Activated T-helper 1 cell treated with anti-CD3 and anti-CD28 coated beads, Interleukin-12 subunit alpha, Interleukin-12 subunit beta, Interleukin-2, Interleukin-4 antibody, amounts not matched to agents 30 ng/mL and 10 ng/mL and 1 ng/mL, durations not matched to agents 14 hours and 24 hours and 36 hours (primary cell): Measurements from ENCODE around the gene PCNX2. TPM values are rescaled to one million over a fixed set of nuclear protein-coding genes. Genes with fewer than 3 reads are reported as not detected.

ENCODE experiments used
- DNase-seq: peaks from one replicate; pipeline ENCODE4 v3.0.0; 2021; ENCODE audit warnings: low spot score
- H3K27ac Mint-ChIP-seq: one replicate; pipeline ENCODE4 v1.8.0; 2021; ENCODE audit warnings: mild to moderate bottlenecking, mixed read lengths
- H3K27me3 Mint-ChIP-seq: one replicate; pipeline ENCODE4 v1.8.0; 2022; ENCODE audit warnings: mild to moderate bottlenecking, moderate library complexity, mixed read lengths; ENCODE audit not compliant: insufficient read depth
- H3K36me3 Mint-ChIP-seq: one replicate; pipeline ENCODE4 v1.8.0; 2021; ENCODE audit warnings: low read depth, mixed read lengths
- H3K4me1 Mint-ChIP-seq: one replicate; pipeline ENCODE4 v1.8.0; 2021; ENCODE audit warnings: low read depth, mixed read lengths
- H3K4me3 Mint-ChIP-seq: one replicate; pipeline ENCODE4 v1.8.0; 2021; ENCODE audit warnings: mild to moderate bottlenecking, moderate library complexity, mixed read lengths
- H3K9me3 Mint-ChIP-seq: one replicate; pipeline ENCODE4 v1.8.0; 2021; ENCODE audit warnings: mixed read lengths
- intact Hi-C: fragments of 100-400 bp; cut with micrococcal nuclease; formaldehyde crosslinking; loops from one replicate; pipeline ENCODE4 v1.15.1; 2024
- total RNA-seq: library from RNA; stranded (reverse); gene quantifications from 2 replicates; pipeline ENCODE4 v1.2.3, GENCODE V29; 2022

PCNX2 gene
- total RNA-seq, 1 donor from 2014 or later: 33.7 TPM

GRCh38 chr1:233277637-233278606 is 17.6 kb downstream of the PCNX2 start:
- no peak for DNase-seq
- no peaks in the 10 kb centered on the region for H3K9me3 Mint-ChIP-seq
- peaks cover 69% of the 10 kb centered on the region for H3K4me1 Mint-ChIP-seq
- no peak overlapping the region for H3K27ac Mint-ChIP-seq
- no peak overlapping the region for H3K4me3 Mint-ChIP-seq
- H3K27me3 Mint-ChIP-seq: no peaks in the 10 kb centered on the region
- H3K36me3 Mint-ChIP-seq: peaks cover 26% of the 10 kb centered on the region
- intact Hi-C loops: no loop called here

DNA sequence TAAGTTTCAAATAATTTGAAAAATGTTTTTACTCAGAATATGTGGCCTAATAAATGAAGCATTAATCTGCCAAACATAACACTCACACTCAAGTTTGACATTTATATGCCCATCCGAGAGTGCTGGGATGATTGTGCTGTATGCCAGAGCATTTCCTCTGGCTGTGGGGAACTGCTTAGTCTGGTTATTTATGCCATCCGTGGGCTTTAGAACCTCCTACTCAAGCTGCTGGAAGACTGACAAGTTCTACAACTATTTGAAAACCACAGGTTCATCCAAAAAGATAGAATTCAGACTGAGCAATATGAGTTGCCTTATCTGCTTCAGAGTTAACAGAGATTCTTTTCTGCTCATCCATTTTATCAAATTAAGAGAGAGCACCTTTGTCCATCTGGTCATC is 25.9 kb downstream of the PCNX2 start:
- H3K4me3 Mint-ChIP-seq: no peak overlapping the region
- intact Hi-C loops: loop anchor here (1.0 to 2.0 kb wide), 2 partner anchors 13 to 25 kb away; partner anchors contain the start of gene PCNX2

DNA sequence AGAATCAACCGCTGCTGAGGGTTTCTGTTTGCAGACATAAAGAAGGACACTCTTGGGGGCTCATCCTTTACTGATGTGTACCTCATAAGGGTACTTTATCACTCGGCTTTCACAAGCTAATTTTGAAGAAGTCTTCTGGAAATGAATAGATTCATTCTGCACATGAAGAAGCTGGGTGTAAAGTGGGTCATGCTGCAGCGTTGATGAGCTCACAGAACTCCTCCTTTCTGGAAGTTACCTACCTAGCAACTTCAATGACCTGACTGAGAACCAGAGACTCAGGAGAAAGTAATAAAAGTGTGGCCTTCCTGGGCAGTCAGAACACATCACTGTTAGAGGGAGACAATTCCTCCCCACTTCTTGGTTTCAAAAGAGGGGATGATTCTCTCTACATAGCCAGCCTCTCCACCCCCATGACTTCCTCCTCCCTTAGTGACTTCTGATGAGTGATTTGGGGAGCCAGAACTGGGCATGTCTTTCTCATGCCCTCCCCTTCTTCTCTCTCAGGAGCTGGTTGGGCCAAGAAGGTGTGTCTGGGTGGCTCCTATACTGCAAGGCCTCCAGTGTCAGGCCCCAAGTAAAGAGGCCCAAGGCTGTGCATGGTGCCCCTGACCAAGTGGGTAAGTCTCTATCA is 27.0 kb downstream of the PCNX2 start:
- intact Hi-C loops: loop anchor here (1.0 to 2.0 kb wide), 2 partner anchors 14 to 26 kb away; partner anchors contain the start of gene PCNX2
- Mint-ChIP-seq H3K9me3 (no peaks in the 10 kb centered on the region), H3K4me3 (no peak overlapping the region), H3K36me3 (peaks cover 29% of the 10 kb centered on the region), H3K27ac (no peak overlapping the region), H3K27me3 (no peaks in the 10 kb centered on the region), H3K4me1 (peaks cover 25% of the 10 kb centered on the region)
- DNase-seq: no peak

More for the DNA sequence above, 25.9 kb downstream of the PCNX2 start:
- no peaks in the 10 kb centered on the region for H3K27me3 Mint-ChIP-seq
- no peaks in the 10 kb centered on the region for H3K9me3 Mint-ChIP-seq
- H3K36me3 Mint-ChIP-seq: peaks cover 30% of the 10 kb centered on the region
- no peak overlapping the region for H3K27ac Mint-ChIP-seq
- H3K4me1 Mint-ChIP-seq: peaks cover 34% of the 10 kb centered on the region
- DNase-seq: no peak

GRCh38 chr1:233261695-233262094 is 33.8 kb downstream of the PCNX2 start:
- no peak overlapping the region for H3K4me3 Mint-ChIP-seq
- H3K27ac Mint-ChIP-seq: no peak overlapping the region
- no peaks in the 10 kb centered on the region for H3K27me3 Mint-ChIP-seq
- intact Hi-C loops: loop anchor here (2.0 kb wide), 1 partner anchor 65 kb away; the partner anchor contains the start of gene MAP3K21
- no peak for DNase-seq
- H3K4me1 Mint-ChIP-seq: peaks cover 20% of the 10 kb centered on the region
- peaks cover 47% of the 10 kb centered on the region for H3K36me3 Mint-ChIP-seq
- H3K9me3 Mint-ChIP-seq: no peaks in the 10 kb centered on the region

GRCh38 chr1:233261206-233261605 is 34.3 kb downstream of the PCNX2 start:
- H3K9me3 Mint-ChIP-seq: no peaks in the 10 kb centered on the region
- H3K4me1 Mint-ChIP-seq: peaks cover 20% of the 10 kb centered on the region
- intact Hi-C loops: loop anchor here (2.0 kb wide), 1 partner anchor 66 kb away; the partner anchor contains the start of gene MAP3K21
- peak overlapping the region; percentile 2 for H3K27ac Mint-ChIP-seq
- H3K36me3 Mint-ChIP-seq: peaks cover 44% of the 10 kb centered on the region
- no peaks in the 10 kb centered on the region for H3K27me3 Mint-ChIP-seq
- H3K4me3 Mint-ChIP-seq: peak overlapping the region; percentile 3
- no peak for DNase-seq

DNA sequence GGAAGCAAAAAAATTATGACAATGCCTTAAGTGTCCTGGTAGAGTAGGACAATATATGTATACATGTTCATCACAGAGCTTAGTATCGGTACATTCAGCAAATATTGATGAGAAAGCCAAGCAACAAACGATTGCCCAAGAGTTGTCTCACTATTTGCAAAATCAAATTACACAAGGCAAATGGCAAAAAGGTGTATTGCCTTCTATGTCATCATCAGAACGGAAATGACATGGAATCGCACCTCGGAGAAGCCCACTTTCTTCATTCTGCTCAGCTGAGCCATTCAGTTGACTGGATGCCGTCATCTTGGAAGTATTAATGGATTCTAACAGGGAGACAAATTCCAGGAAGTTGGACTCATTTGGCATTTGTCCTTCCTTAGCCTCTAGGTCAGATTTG is 37.7 kb downstream of the PCNX2 start:
- peaks cover 20% of the 10 kb centered on the region for H3K4me1 Mint-ChIP-seq
- no peak overlapping the region for H3K27ac Mint-ChIP-seq
- intact Hi-C loops: no loop called here
- DNase-seq: no peak
- no peaks in the 10 kb centered on the region for H3K27me3 Mint-ChIP-seq
- no peaks in the 10 kb centered on the region for H3K9me3 Mint-ChIP-seq
- H3K36me3 Mint-ChIP-seq: peaks cover 40% of the 10 kb centered on the region
- no peak overlapping the region for H3K4me3 Mint-ChIP-seq

DNA sequence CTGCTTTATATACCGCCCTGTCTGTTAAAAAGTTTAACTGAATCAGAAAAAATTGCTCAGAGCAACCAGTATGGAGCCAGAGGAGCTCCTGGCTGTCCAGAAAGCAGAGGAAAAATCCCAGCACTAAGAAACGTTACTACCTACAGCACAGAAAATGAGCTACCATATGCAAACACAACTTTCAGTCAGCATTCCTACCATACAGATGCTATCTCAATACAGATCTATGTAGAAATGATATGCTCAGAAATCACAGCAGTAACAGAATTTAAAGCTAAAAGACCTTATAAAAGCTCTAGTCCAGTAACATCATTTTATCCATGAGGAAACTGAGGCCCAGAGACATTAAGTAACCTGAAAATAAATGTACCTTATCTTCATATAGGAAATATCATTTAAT is 38.7 kb downstream of the PCNX2 start:
- H3K27me3 Mint-ChIP-seq: no peaks in the 10 kb centered on the region
- H3K9me3 Mint-ChIP-seq: no peaks in the 10 kb centered on the region
- H3K27ac Mint-ChIP-seq: no peak overlapping the region
- intact Hi-C loops: no loop called here
- no peak overlapping the region for H3K4me3 Mint-ChIP-seq
- DNase-seq: no peak
- H3K4me1 Mint-ChIP-seq: peaks cover 15% of the 10 kb centered on the region
- H3K36me3 Mint-ChIP-seq: peaks cover 35% of the 10 kb centered on the region

- peaks cover 31% of the 10 kb centered on the region for H3K36me3 Mint-ChIP-seq
These were observed 39.3 kb downstream of the PCNX2 start for GRCh38 chr1:233256191-233256590.

GRCh38 chr1:233255145-233255544 is 40.4 kb downstream of the PCNX2 start:
- H3K27me3 Mint-ChIP-seq: no peaks in the 10 kb centered on the region
- H3K4me3 Mint-ChIP-seq: no peak overlapping the region
- intact Hi-C loops: no loop called here
- H3K9me3 Mint-ChIP-seq: no peaks in the 10 kb centered on the region
- DNase-seq: no peak
- no peak overlapping the region for H3K27ac Mint-ChIP-seq
- H3K36me3 Mint-ChIP-seq: peaks cover 33% of the 10 kb centered on the region
- H3K4me1 Mint-ChIP-seq: peaks cover 6% of the 10 kb centered on the region

More at GRCh38 chr1:233256191-233256590, 39.3 kb downstream of the PCNX2 start:
- Mint-ChIP-seq H3K27me3 (no peaks in the 10 kb centered on the region), H3K27ac (no peak overlapping the region), H3K9me3 (no peaks in the 10 kb centered on the region), H3K4me1 (peaks cover 9% of the 10 kb centered on the region), H3K4me3 (no peak overlapping the region)
- intact Hi-C loops: no loop called here
- DNase-seq: no peak

- Mint-ChIP-seq H3K27ac (no peak overlapping the region), H3K36me3 (peaks cover 36% of the 10 kb centered on the region), H3K4me1 (peaks cover 1% of the 10 kb centered on the region), H3K27me3 (no peaks in the 10 kb centered on the region), H3K9me3 (no peaks in the 10 kb centered on the region), H3K4me3 (no peak overlapping the region)
- no peak for DNase-seq
- intact Hi-C loops: no loop called here
These were observed 41.6 kb downstream of the PCNX2 start for GRCh38 chr1:233253832-233254331.

DNA sequence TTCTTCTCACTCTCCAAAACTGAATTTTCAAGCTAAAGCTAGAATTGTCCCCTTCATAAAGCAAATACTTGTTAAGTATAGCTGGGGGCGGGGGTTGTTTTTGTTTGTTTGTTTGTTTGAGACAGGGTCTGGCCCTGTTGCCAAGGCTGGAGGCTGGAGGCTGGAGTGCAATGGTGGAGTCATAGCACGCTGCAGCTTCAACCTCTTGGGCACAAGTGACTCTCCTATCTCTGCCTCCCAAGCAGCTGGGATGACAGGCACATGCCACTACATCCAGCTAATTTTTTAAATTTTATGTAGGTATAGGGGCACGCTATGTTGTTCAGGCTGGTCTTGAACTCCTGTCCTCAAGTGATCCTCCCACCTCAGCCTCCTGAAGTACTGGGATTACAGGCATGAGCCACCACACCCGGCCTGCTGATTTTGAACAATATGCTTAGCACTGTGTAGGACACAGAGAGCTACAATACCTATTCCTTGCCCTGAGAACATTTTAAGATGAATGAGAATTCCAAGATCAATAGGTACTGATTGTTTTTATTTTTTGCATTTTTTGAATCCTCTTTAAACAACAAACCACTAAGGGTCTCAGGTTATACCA is 42.2 kb downstream of the PCNX2 start:
- no peaks in the 10 kb centered on the region for H3K4me1 Mint-ChIP-seq
- no peak overlapping the region for H3K4me3 Mint-ChIP-seq
- intact Hi-C loops: no loop called here
- no peak for DNase-seq
- no peaks in the 10 kb centered on the region for H3K27me3 Mint-ChIP-seq
- no peak overlapping the region for H3K27ac Mint-ChIP-seq
- H3K9me3 Mint-ChIP-seq: no peaks in the 10 kb centered on the region
- peaks cover 34% of the 10 kb centered on the region for H3K36me3 Mint-ChIP-seq

DNA sequence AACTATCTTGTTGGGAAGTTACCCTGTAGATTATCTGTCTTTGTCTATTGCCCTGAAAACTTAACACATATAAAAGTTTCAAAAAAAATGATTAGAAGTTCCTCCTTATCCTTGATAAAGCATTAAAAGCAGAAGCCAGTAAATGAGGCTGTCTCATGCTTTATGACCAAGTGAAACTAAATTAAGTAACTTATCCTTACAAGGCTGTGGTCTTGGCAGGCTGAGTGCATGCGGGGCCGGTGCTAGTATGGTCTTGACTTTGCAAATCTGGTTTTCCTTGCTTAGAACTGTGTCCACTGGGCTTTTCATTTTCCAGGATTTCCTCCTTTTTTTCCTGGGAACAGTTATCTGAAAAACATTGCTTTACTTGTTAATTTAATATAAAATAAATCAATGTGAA is 43.1 kb downstream of the PCNX2 start:
- Mint-ChIP-seq H3K36me3 (peaks cover 30% of the 10 kb centered on the region), H3K27me3 (no peaks in the 10 kb centered on the region), H3K4me3 (no peak overlapping the region), H3K4me1 (no peaks in the 10 kb centered on the region), H3K27ac (no peak overlapping the region), H3K9me3 (no peaks in the 10 kb centered on the region)
- no peak for DNase-seq
- intact Hi-C loops: no loop called here
